Renal pelvis (tissue), 4 donors: ENCODE measurements around the gene HOXA9. TPM values are rescaled to one million over a fixed set of nuclear protein-coding genes. Genes with fewer than 3 reads are reported as not detected.

Source experiments
- DNase-seq: peaks from one replicate; pipeline ENCODE4 v3.0.0-alpha.2; 2013
- polyA plus RNA-seq, 3 donors: library from polyadenylated mRNA; unstranded; fragments of 120-200 nt; gene quantifications; one replicate each; pipeline ENCODE4 v1.2.1, GENCODE V29; 2013; ENCODE audit not compliant: insufficient read length in 3 of 3

Gene HOXA9
- polyA plus RNA-seq, 3 donors = 102 to 118 (median 115) TPM

- DNase-seq = no peak
These were observed 39.5 kb upstream of the HOXA9 start for GRCh38 chr7:27204851-27205322.

GRCh38 chr7:27203964-27204594 is 38.7 kb upstream of the HOXA9 start:
- no peak for DNase-seq

GRCh38 chr7:27203365-27203953 is 38.1 kb upstream of the HOXA9 start:
- no peak for DNase-seq

GRCh38 chr7:27202862-27203134 is 37.5 kb upstream of the HOXA9 start:
- no peak for DNase-seq

GRCh38 chr7:27202018-27202861 is 36.9 kb upstream of the HOXA9 start:
- no peak for DNase-seq

GRCh38 chr7:27201580-27202017 is 36.3 kb upstream of the HOXA9 start:
- DNase-seq = no peak

- DNase-seq = no peak
These were observed 35.6 kb upstream of the HOXA9 start for GRCh38 chr7:27200761-27201579.

GRCh38 chr7:27199849-27200760 is 34.8 kb upstream of the HOXA9 start, which contains the start of gene HOXA13:
Gene HOXA13 (minus strand): TSS chr7:27200091. CDS start chr7:27200077, 14 bp downstream.
- no peak for DNase-seq

GRCh38 chr7:27198871-27199801 is 33.8 kb upstream of the HOXA9 start:
- no peak for DNase-seq

- no peak for DNase-seq
These were observed 33.0 kb upstream of the HOXA9 start for GRCh38 chr7:27198138-27198841.

GRCh38 chr7:27197137-27198042 is 32.1 kb upstream of the HOXA9 start:
- no peak for DNase-seq

GRCh38 chr7:27196287-27196767 is 31.0 kb upstream of the HOXA9 start:
- DNase-seq = peak; percentile 82

GRCh38 chr7:27194686-27195379 is 29.5 kb upstream of the HOXA9 start:
- no peak for DNase-seq

- no peak for DNase-seq
These were observed 28.6 kb upstream of the HOXA9 start for GRCh38 chr7:27194002-27194352.

- DNase-seq = no peak
These were observed 28.1 kb upstream of the HOXA9 start for GRCh38 chr7:27193335-27194001.

GRCh38 chr7:27192546-27193334 is 27.4 kb upstream of the HOXA9 start:
- DNase-seq = no peak
